Adrenal gland (tissue), 5 donors: ENCODE data around the gene UPP2.

Experiments
- POLR2A ChIP-seq, 2 donors: fragments of 450-650 bp; IDR thresholded peaks; one replicate each; pipeline ENCODE4 v1.6.1; 2017; ENCODE audit warnings: antibody characterized with exemption in 2 of 2, mild to moderate bottlenecking in 2 of 2, moderate library complexity in 1 of 2
- TF ChIP-seq, protein P1 (sequence below), 6 experiments: fragments of 450-650 bp in 4 of 6; fragments of 200-600 bp in 2 of 6; sonication (generic) in 1 of 6; IDR thresholded peaks; 1 replicate in 5 of 6; 2 replicates in 1 of 6; pipeline versions ENCODE4 v1.5.1 to v1.8.0; 2016 to 2021; ENCODE audit warnings: antibody characterized with exemption in 6 of 6, mild to moderate bottlenecking in 2 of 6, moderate library complexity in 1 of 6
- donor health status: DM: no; HTN: no; CAD: no.

DNA sequence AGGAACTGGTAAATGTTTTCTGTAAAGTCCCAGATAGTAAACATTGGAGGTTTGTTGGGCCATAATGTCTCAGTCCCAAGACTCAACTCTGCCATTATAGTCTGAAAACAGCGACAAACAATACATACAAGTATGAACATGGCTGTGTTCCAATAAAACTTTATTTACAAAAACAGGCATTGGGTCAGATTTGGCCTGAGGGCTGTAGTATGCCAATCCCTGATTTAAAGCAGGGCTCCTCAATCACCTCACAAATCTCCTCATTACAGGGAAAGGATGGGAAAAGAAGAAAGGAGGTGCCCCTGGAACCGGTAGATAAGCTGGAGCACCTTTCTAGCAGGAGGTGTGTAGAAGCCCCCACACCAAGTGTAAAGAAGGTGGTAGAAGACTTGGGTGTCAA, 48.9 kb upstream of the UPP2 start:
- TF ChIP-seq, protein P1, sequence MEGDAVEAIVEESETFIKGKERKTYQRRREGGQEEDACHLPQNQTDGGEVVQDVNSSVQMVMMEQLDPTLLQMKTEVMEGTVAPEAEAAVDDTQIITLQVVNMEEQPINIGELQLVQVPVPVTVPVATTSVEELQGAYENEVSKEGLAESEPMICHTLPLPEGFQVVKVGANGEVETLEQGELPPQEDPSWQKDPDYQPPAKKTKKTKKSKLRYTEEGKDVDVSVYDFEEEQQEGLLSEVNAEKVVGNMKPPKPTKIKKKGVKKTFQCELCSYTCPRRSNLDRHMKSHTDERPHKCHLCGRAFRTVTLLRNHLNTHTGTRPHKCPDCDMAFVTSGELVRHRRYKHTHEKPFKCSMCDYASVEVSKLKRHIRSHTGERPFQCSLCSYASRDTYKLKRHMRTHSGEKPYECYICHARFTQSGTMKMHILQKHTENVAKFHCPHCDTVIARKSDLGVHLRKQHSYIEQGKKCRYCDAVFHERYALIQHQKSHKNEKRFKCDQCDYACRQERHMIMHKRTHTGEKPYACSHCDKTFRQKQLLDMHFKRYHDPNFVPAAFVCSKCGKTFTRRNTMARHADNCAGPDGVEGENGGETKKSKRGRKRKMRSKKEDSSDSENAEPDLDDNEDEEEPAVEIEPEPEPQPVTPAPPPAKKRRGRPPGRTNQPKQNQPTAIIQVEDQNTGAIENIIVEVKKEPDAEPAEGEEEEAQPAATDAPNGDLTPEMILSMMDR (IDR thresholded peaks at IDR 0.05) = no peak
- no peak for TF ChIP-seq POLR2A (IDR thresholded peaks at IDR 0.05)
